ENCODE results near the gene DUSP9. TPM values are rescaled to one million over a fixed set of nuclear protein-coding genes. Genes with fewer than 3 reads are reported as not detected.

DUSP9 gene
- total RNA-seq, 4 donors from 2014 or later: 0.19 to 0.48 TPM; not detected in 2

DNA sequence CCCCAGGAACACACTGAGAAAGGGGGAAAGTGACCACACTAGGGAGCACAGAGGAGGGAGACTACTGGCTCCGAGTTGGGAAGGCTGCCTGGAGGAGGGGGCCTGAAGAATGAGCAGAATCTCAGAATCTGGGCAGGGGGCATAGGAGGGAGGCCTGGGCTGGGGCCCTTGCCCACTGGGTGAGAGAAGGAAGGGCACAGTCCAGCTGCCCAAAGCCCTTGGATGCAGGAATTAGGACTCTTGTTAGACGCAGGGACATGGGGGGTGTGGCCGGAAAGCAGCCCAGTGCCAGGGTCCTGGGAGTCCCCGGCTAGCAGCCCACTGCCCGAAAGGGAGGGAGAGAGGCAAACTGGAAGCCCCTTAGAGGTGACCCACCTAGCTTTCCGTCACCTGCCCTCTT is 1.9 kb upstream of the DUSP9 start:
- DNase-seq (ENCODE audit: low spot score in 2 of 2): no peak
- no peak overlapping the region for H3K27ac ChIP-seq
- H3K4me3 ChIP-seq: no peak overlapping the region
- peaks cover 96% of the 10 kb centered on the region for H3K27me3 ChIP-seq
- 80% methylated on average over 6 of the region's 6 CpGs for WGBS
- H3K36me3 ChIP-seq: no peaks in the 10 kb centered on the region
- TF ChIP-seq POLR2A (IDR thresholded peaks at IDR 0.05) (no peak), POLR2AphosphoS5 (IDR thresholded peaks at IDR 0.05) (no peak), EP300 (IDR thresholded peaks at IDR 0.05) (no peak)
- TF ChIP-seq, protein P1, sequence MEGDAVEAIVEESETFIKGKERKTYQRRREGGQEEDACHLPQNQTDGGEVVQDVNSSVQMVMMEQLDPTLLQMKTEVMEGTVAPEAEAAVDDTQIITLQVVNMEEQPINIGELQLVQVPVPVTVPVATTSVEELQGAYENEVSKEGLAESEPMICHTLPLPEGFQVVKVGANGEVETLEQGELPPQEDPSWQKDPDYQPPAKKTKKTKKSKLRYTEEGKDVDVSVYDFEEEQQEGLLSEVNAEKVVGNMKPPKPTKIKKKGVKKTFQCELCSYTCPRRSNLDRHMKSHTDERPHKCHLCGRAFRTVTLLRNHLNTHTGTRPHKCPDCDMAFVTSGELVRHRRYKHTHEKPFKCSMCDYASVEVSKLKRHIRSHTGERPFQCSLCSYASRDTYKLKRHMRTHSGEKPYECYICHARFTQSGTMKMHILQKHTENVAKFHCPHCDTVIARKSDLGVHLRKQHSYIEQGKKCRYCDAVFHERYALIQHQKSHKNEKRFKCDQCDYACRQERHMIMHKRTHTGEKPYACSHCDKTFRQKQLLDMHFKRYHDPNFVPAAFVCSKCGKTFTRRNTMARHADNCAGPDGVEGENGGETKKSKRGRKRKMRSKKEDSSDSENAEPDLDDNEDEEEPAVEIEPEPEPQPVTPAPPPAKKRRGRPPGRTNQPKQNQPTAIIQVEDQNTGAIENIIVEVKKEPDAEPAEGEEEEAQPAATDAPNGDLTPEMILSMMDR (IDR thresholded peaks at IDR 0.05): no peak
- H3K9me3 ChIP-seq: no peaks in the 10 kb centered on the region
- H3K4me1 ChIP-seq: peaks cover 33% of the 10 kb centered on the region

DNA sequence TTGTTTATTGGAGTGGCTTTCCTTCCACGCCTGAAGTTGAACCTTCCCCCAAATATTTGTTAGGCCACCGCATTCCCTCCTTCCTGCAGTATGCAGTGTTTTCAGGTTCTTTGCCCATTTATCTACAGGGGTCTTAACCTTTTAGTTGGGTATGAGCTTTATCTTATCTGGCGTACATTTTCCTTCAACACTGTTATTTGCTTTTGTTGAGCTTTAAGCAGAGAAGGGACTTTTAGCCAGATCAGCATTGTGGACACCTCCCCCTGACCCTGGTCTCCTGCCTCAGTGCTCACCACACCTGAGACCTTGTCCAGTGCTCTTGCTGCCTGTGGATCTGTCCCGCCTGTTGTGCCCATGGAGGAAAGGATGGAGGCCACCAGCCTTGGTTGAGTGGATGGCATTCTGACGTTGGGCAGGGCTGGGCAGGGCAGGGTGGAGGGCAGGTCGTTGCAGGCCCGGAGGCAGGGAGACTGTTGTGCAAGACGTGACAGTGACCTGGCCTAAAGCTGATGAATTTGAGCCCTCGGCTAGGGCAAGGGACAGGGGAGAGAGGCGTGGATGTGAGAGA is 998 bp upstream of the DUSP9 start:
- no peak overlapping the region for H3K27ac ChIP-seq
- no peaks in the 10 kb centered on the region for H3K36me3 ChIP-seq
- 66% methylated on average over 10 of the region's 10 CpGs for WGBS
- H3K4me1 ChIP-seq: peaks cover 33% of the 10 kb centered on the region
- H3K4me3 ChIP-seq: no peak overlapping the region
- H3K9me3 ChIP-seq: no peaks in the 10 kb centered on the region
- peak in 1 of 2 donors; percentile 16 for DNase-seq (ENCODE audit: low spot score in 2 of 2)
- peaks cover 88% of the 10 kb centered on the region for H3K27me3 ChIP-seq
- TF ChIP-seq POLR2A (IDR thresholded peaks at IDR 0.05): no peak
- no peak for TF ChIP-seq POLR2AphosphoS5 (IDR thresholded peaks at IDR 0.05)
- TF ChIP-seq EP300 (IDR thresholded peaks at IDR 0.05): no peak

DNA sequence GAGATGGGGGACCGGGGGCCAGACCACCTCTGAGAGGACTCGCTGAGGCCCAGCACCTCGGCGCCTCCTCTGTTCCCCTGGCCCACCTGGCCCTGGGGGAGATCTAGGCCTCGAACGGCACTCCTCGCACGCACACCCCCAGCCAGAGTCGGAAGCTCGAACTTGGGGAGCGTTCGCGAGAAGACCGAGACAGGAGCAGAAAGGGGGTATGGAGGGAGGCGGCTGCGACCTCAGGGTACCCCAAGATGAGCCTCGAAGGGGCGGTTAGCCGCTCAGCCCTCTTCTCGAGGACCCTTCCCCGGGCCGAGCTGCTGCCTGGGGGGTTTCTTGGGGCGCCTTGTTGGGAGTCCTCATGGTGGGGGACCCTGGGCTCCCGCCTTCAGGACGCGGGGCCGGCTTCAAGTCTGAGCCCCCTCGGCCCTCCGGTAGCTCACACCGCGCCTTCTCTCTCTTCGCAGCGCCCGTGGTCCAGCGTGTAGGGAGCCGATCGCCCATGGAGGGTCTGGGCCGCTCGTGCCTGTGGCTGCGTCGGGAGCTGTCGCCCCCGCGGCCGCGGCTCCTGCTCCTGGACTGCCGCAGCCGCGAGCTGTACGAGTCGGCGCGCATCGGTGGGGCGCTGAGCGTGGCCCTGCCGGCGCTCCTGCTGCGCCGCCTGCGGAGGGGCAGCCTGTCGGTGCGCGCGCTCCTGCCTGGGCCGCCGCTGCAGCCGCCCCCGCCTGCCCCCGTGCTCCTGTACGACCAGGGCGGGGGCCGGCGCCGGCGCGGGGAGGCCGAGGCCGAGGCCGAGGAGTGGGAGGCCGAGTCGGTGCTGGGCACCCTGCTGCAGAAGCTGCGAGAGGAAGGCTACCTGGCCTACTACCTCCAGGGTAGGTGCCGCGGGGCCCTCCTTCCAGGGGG is 706 bp downstream of the DUSP9 start:
- 44% methylated on average over 5 of the region's 85 CpGs for WGBS
- TF ChIP-seq POLR2AphosphoS5 (IDR thresholded peaks at IDR 0.05): no peak
- no peak for TF ChIP-seq EP300 (IDR thresholded peaks at IDR 0.05)
- peak overlapping the region; percentile 37 for H3K4me3 ChIP-seq
- peaks cover 23% of the 10 kb centered on the region for H3K4me1 ChIP-seq
- no peaks in the 10 kb centered on the region for H3K9me3 ChIP-seq
- no peaks in the 10 kb centered on the region for H3K36me3 ChIP-seq
- peak; percentile 58 to 62 for DNase-seq (ENCODE audit: low spot score in 2 of 2)
- no peak overlapping the region for H3K27ac ChIP-seq
- peaks cover 71% of the 10 kb centered on the region for H3K27me3 ChIP-seq

DNA sequence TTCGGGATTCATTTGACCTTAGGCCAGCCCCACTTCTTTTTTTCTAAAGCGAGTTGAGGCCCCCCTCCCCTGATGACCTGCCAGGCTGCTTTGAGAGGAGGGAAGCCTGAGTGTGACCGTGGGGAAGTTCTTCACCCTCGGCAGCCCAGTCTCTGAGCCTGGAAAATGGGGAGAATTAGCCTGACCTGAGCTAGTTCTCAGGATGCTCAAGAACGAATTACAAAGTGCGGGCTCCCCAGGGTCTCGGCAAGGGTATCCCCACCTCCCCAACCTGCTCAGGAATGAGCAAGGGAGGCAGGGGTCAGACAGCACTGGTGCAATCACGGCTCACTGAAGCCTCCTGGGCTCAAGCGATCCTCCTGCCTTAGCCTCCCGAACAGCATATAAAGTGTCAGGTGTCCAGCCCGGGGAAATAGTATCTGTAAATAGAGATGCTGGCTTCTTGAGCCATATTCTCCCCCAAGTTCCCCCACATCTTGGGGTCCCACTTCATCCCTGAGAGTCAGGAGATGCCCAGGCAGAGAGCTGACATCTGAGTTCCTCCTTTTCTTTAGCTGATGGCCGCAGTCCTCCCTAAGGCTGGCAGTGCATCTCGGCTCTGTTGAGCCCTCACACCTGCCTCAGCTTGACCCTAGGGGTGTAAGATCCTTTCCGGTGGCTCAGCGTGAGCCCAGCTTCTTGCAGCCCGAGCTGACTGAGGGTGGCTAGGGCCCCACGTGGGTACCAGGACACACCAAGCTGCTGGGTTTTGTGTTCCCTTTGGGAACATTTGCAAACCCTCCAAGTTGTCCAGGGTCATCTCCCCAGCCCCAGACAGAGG is 1.6 kb downstream of the DUSP9 start:
- H3K27me3 ChIP-seq: peaks cover 62% of the 10 kb centered on the region
- DNase-seq (ENCODE audit: low spot score in 2 of 2): peak in 1 of 2 donors; percentile 40

DNA sequence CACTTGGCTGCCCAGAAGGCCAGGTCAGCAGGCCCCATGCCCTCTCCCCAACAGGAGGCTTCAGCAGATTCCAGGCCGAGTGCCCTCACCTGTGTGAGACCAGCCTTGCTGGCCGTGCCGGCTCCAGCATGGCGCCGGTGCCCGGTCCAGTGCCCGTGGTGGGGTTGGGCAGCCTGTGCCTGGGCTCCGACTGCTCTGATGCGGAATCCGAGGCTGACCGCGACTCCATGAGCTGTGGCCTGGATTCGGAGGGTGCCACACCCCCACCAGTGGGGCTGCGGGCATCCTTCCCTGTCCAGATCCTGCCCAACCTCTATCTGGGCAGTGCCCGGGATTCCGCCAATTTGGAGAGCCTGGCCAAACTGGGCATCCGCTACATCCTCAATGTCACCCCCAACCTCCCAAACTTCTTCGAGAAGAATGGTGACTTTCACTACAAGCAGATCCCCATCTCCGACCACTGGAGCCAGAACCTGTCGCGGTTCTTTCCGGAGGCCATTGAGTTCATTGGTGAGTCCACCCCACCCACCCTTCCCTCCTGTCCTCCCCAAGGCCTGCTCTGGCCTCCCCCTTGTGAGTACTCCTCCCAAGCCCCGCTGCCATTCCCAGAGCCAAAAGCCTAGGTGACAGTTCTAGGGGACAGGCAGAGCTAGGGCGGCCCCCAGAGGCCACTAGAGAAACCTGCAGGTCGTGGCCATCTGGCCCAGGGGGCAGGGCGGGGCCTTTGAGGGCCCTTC is 2.3 kb downstream of the DUSP9 start:
- peaks cover 14% of the 10 kb centered on the region for H3K4me1 ChIP-seq
- H3K27ac ChIP-seq: no peak overlapping the region
- WGBS: 88% methylated on average over 8 of the region's 26 CpGs
- peaks cover 58% of the 10 kb centered on the region for H3K27me3 ChIP-seq
- DNase-seq (ENCODE audit: low spot score in 2 of 2): peak; percentile 26 to 55
- H3K9me3 ChIP-seq: no peaks in the 10 kb centered on the region
- TF ChIP-seq EP300 (IDR thresholded peaks at IDR 0.05) (no peak), POLR2AphosphoS5 (IDR thresholded peaks at IDR 0.05) (no peak)
- TF ChIP-seq, protein P1 (IDR thresholded peaks at IDR 0.05): peak in 1 of 2 donors; percentile 6
- H3K36me3 ChIP-seq: no peaks in the 10 kb centered on the region
- H3K4me3 ChIP-seq: no peak overlapping the region

More for the DNA sequence above, 1.6 kb downstream of the DUSP9 start:
- WGBS: 81% methylated on average over 14 of the region's 17 CpGs
- Histone ChIP-seq H3K27ac (no peak overlapping the region), H3K36me3 (no peaks in the 10 kb centered on the region), H3K9me3 (no peaks in the 10 kb centered on the region), H3K4me3 (no peak overlapping the region), H3K4me1 (peaks cover 19% of the 10 kb centered on the region)
- TF ChIP-seq POLR2AphosphoS5 (IDR thresholded peaks at IDR 0.05): no peak
- TF ChIP-seq, protein P1 (IDR thresholded peaks at IDR 0.05): no peak
- no peak for TF ChIP-seq POLR2A (IDR thresholded peaks at IDR 0.05)
